Liver (tissue), 9 donors: ENCODE data around the gene TNRC6B. TPM values are rescaled to one million over a fixed set of nuclear protein-coding genes. Genes with fewer than 3 reads are reported as not detected.

ENCODE experiments used
- DNase-seq: peaks from one replicate; pipeline ENCODE4 v3.0.0-alpha.2; 2017; ENCODE audit warnings: low spot score
- H3K27ac ChIP-seq, 2 donors: one replicate each; pipeline ENCODE4 v1.7.0; 2013; ENCODE audit warnings: inconsistent platforms in 2 of 2, low read length in 2 of 2, control low read depth in 1 of 2, low read depth in 1 of 2, mild to moderate bottlenecking in 1 of 2
- H3K27me3 ChIP-seq, 4 donors: one replicate each; pipeline versions ENCODE4 v1.6.1 to v1.7.0; 2013; ENCODE audit warnings: low read length in 3 of 4, inconsistent platforms in 1 of 4, mild to moderate bottlenecking in 1 of 4, moderate library complexity in 1 of 4; ENCODE audit not compliant: control insufficient read depth in 4 of 4, insufficient read depth in 4 of 4
- H3K36me3 ChIP-seq, 4 donors: one replicate each; pipeline versions ENCODE4 v1.6.1 to v1.7.0; 2013; ENCODE audit warnings: low read length in 3 of 4, mild to moderate bottlenecking in 3 of 4, low read depth in 1 of 4, moderate library complexity in 1 of 4; ENCODE audit not compliant: control insufficient read depth in 4 of 4, insufficient read depth in 3 of 4
- H3K4me1 ChIP-seq, 4 donors: one replicate each; pipeline versions ENCODE4 v1.6.1 to v1.7.0; 2013; ENCODE audit warnings: low read length in 3 of 4, mild to moderate bottlenecking in 3 of 4, moderate library complexity in 1 of 4; ENCODE audit not compliant: control insufficient read depth in 4 of 4, insufficient read depth in 4 of 4
- H3K4me3 ChIP-seq, 3 donors: one replicate each; pipeline versions ENCODE4 v1.6.1 to v1.7.0; 2013; ENCODE audit warnings: low read length in 3 of 3, control low read depth in 1 of 3, low read depth in 1 of 3, mild to moderate bottlenecking in 1 of 3
- H3K9ac ChIP-seq, 2 donors: one replicate each; pipeline ENCODE4 v1.7.0; 2013; ENCODE audit warnings: low read length in 2 of 2, mild to moderate bottlenecking in 2 of 2, moderate library complexity in 2 of 2, control low read depth in 1 of 2, low read depth in 1 of 2
- H3K9me3 ChIP-seq, 4 donors: one replicate each; pipeline versions ENCODE4 v1.6.1 to v1.7.0; 2013; ENCODE audit warnings: low read length in 3 of 4; ENCODE audit not compliant: control insufficient read depth in 4 of 4
- FOXA1 ChIP-seq: IDR thresholded peaks from 2 replicates; pipeline ENCODE4 v1.6.1; 2016; ENCODE audit warnings: antibody characterized with exemption
- GABPA ChIP-seq, 2 donors: IDR thresholded peaks in 1 of 2; conservative IDR thresholded peaks in 1 of 2; 2 replicates each; pipeline ENCODE4 v1.6.1; 2016; ENCODE audit warnings: antibody characterized with exemption in 2 of 2, mild to moderate bottlenecking in 1 of 2, moderate library complexity in 1 of 2
- HNF4A ChIP-seq, 2 donors: conservative IDR thresholded peaks; 2 replicates each; pipeline ENCODE4 v1.6.1; 2016; ENCODE audit warnings: antibody characterized with exemption in 2 of 2, mild to moderate bottlenecking in 2 of 2
- HNF4G ChIP-seq: IDR thresholded peaks from 2 replicates; pipeline ENCODE4 v1.6.1; 2016; ENCODE audit warnings: antibody characterized with exemption
- JUND ChIP-seq, 2 donors: IDR thresholded peaks; 2 replicates each; pipeline ENCODE4 v1.6.1; 2016; ENCODE audit warnings: antibody characterized with exemption in 2 of 2
- NR2F2 ChIP-seq: IDR thresholded peaks from 2 replicates; pipeline ENCODE4 v1.6.1; 2016; ENCODE audit warnings: antibody characterized with exemption
- RAD21 ChIP-seq, 2 donors: IDR thresholded peaks; 2 replicates each; pipeline ENCODE4 v1.6.1; 2016; ENCODE audit warnings: antibody characterized with exemption in 2 of 2, mild to moderate bottlenecking in 2 of 2
- RXRA ChIP-seq, 2 donors: IDR thresholded peaks; 2 replicates each; pipeline ENCODE4 v1.6.1; 2017 to 2018; ENCODE audit warnings: antibody characterized with exemption in 2 of 2, mild to moderate bottlenecking in 1 of 2
- SP1 ChIP-seq: IDR thresholded peaks from 2 replicates; pipeline ENCODE4 v1.6.1; 2018; ENCODE audit warnings: antibody characterized with exemption, mild to moderate bottlenecking
- TAF1 ChIP-seq: conservative IDR thresholded peaks from 2 replicates; pipeline ENCODE4 v1.6.1; 2016; ENCODE audit warnings: antibody characterized with exemption, mild to moderate bottlenecking
- YY1 ChIP-seq: IDR thresholded peaks from 2 replicates; pipeline ENCODE4 v1.6.1; 2016; ENCODE audit warnings: antibody characterized with exemption, mild to moderate bottlenecking
- WGBS: extraction: QIAGEN DNeasy Blood & Tissue Kit; methylation state at CpG from one replicate; pipeline ENCODE4 v1.1.7; 2013; 5-methylcytosine and 5-hydroxymethylcytosine counted together
- polyA plus RNA-seq, 2 donors: library from polyadenylated mRNA; stranded (reverse) in 1 of 2; unstranded in 1 of 2; fragments of 200-250 nt in 1 of 2; fragments of >200 nt in 1 of 2; fragmentation: Nextera tagmentation in 1 of 2; extraction: Ambion mirVana in 1 of 2; gene quantifications; one replicate each; pipeline versions ENCODE4 v1.2.1 to v1.2.3, GENCODE V29; 2013 to 2015
- total RNA-seq, 2 donors: library from RNA; depleted of rRNA; stranded (reverse); fragments of >200 nt; gene quantifications; one replicate each; pipeline ENCODE4 v1.2.3, GENCODE V29; 2014
- TF ChIP-seq, protein P1 (sequence below): IDR thresholded peaks from 2 replicates; pipeline ENCODE4 v1.6.1; 2016; ENCODE audit warnings: antibody characterized with exemption
- TF ChIP-seq, protein P2 (sequence below): IDR thresholded peaks from 2 replicates; pipeline ENCODE4 v1.6.1; 2016; ENCODE audit warnings: antibody characterized with exemption
- donor health status: healthy.
- donor health status: healthy.
- donor health status: healthy.
- donor health status: healthy.
- donor health status: healthy.

TNRC6B gene
- total and polyA plus RNA-seq, 4 donors = 4.6 to 39.1 (median 26.4) TPM

DNA sequence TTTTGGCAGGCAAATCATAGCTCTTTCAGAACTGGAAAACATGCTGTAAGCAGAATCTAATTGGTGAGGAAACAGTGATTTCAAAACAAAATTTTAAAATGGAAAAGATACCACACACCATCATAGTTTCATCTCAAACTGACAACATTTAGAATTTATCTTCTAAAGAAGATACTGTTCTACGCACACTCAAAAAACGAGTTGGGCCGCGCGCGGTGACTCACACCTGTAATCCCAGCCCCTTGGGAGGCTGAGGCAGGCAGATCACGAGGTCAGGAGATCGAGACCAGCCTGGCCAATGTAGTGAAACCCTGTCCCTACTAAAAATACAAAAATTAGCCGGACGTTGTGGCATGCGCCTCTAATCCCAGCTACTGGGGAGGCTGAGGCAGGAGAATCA is 124.4 kb downstream of the TNRC6B start (continued):
- TF ChIP-seq, protein P1, sequence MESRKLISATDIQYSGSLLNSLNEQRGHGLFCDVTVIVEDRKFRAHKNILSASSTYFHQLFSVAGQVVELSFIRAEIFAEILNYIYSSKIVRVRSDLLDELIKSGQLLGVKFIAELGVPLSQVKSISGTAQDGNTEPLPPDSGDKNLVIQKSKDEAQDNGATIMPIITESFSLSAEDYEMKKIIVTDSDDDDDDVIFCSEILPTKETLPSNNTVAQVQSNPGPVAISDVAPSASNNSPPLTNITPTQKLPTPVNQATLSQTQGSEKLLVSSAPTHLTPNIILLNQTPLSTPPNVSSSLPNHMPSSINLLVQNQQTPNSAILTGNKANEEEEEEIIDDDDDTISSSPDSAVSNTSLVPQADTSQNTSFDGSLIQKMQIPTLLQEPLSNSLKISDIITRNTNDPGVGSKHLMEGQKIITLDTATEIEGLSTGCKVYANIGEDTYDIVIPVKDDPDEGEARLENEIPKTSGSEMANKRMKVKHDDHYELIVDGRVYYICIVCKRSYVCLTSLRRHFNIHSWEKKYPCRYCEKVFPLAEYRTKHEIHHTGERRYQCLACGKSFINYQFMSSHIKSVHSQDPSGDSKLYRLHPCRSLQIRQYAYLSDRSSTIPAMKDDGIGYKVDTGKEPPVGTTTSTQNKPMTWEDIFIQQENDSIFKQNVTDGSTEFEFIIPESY = no peak
- TF ChIP-seq RXRA (IDR thresholded peaks at IDR 0.05) (no peak), HNF4G (no peak), YY1 (no peak)

- no peak overlapping the region for H3K9ac ChIP-seq
- H3K27ac ChIP-seq = no peak overlapping the region
- H3K4me3 ChIP-seq = no peak overlapping the region
- no peaks in the 10 kb centered on the region for H3K9me3 ChIP-seq
- TF ChIP-seq GABPA (IDR thresholded peaks at IDR 0.05 in 1 of 2, conservative IDR thresholded peaks at IDR 0.05 in 1 of 2) = no peak
- TF ChIP-seq HNF4G = no peak
- no peak for TF ChIP-seq TAF1
- no peak for TF ChIP-seq NR2F2
- 97% methylated on average over 5 of the region's 5 CpGs for WGBS
- peaks cover 13 to 67% (median 45%) of the 10 kb centered on the region in 4 donors for H3K36me3 ChIP-seq
- no peak for DNase-seq
- H3K27me3 ChIP-seq = no peaks in the 10 kb centered on the region
- H3K4me1 ChIP-seq = no peaks in the 10 kb centered on the region
Measured at GRCh38 chr22:40305625-40306024, 127.9 kb downstream of the TNRC6B start.

DNA sequence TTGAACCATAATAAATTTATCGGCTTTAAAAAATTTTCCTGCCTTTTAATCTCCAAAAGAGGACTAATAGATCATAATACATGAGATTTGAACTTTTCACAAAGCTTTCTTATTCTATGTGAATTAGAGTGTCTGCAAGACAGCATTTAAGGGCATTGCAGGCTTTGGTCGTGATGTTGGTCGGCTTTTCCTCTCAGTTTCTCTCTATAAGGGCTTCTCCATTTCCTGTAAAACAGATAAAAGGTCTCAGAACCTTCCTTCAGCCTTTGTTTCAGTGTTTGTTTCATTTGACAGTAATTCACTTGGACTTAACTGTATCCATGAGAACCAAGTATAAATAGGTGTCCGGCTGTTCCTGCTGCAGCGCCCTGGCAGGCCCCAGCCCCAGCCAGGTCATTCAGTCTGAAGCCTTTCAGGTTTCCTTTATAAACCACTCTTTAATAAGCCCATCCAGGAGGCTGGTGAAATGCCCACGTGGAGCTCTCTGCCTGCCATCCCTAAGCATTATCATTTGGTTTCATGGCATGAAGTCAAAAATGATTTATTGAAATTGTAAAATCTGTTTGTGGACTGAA is 131.4 kb downstream of the TNRC6B start:
- Histone ChIP-seq H3K4me1 (no peaks in the 10 kb centered on the region), H3K27me3 (no peaks in the 10 kb centered on the region), H3K9ac (no peak overlapping the region), H3K27ac (no peak overlapping the region), H3K36me3 (peaks cover 8 to 74% (median 50%) of the 10 kb centered on the region in 4 donors), H3K9me3 (no peaks in the 10 kb centered on the region), H3K4me3 (no peak overlapping the region)
- no peak for TF ChIP-seq HNF4A (conservative IDR thresholded peaks at IDR 0.05)
- TF ChIP-seq NR2F2 = no peak
- TF ChIP-seq SP1 = no peak
- TF ChIP-seq, protein P2, sequence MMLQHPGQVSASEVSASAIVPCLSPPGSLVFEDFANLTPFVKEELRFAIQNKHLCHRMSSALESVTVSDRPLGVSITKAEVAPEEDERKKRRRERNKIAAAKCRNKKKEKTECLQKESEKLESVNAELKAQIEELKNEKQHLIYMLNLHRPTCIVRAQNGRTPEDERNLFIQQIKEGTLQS = no peak
- TF ChIP-seq YY1 = no peak
- no peak for TF ChIP-seq GABPA (IDR thresholded peaks at IDR 0.05 in 1 of 2, conservative IDR thresholded peaks at IDR 0.05 in 1 of 2)
- TF ChIP-seq FOXA1 = no peak
- no peak for TF ChIP-seq JUND (IDR thresholded peaks at IDR 0.05)
- TF ChIP-seq RAD21 (IDR thresholded peaks at IDR 0.05) = no peak
- TF ChIP-seq RXRA (IDR thresholded peaks at IDR 0.05) = no peak
- DNase-seq = no peak
- WGBS = 88% methylated on average over 6 of the region's 6 CpGs

- Histone ChIP-seq H3K36me3 (peaks cover 9 to 79% (median 55%) of the 10 kb centered on the region in 4 donors), H3K9me3 (no peaks in the 10 kb centered on the region), H3K4me1 (no peaks in the 10 kb centered on the region), H3K9ac (no peak overlapping the region), H3K27me3 (no peaks in the 10 kb centered on the region), H3K27ac (no peak overlapping the region), H3K4me3 (no peak overlapping the region)
- no peak for TF ChIP-seq GABPA (IDR thresholded peaks at IDR 0.05 in 1 of 2, conservative IDR thresholded peaks at IDR 0.05 in 1 of 2)
- no peak for DNase-seq
Measured at GRCh38 chr22:40309631-40310030, 131.9 kb downstream of the TNRC6B start.
